H1 (cell line): Measurements from ENCODE around the gene LMAN1L.

Source experiments
- CTCF ChIP-seq, 3 experiments: IDR thresholded peaks; 1 replicate in 2 of 3; 2 replicates in 1 of 3; pipeline versions ENCODE4 v1.5.1 to v1.6.1; 2011; ENCODE audit warnings: low read length in 3 of 3, mild to moderate bottlenecking in 3 of 3, inconsistent platforms in 2 of 3, low read depth in 1 of 3, moderate library complexity in 1 of 3; ENCODE audit not compliant: insufficient read depth in 1 of 3; ENCODE audit errors: control extremely low read depth in 1 of 3
- E2F6 ChIP-seq: IDR thresholded peaks from 2 replicates; pipeline ENCODE4 v1.6.1; 2012; ENCODE audit warnings: inconsistent platforms
- EGR1 ChIP-seq: IDR thresholded peaks from 2 replicates; pipeline ENCODE4 v1.6.1; 2011; ENCODE audit warnings: low read depth, low read length, borderline replicate concordance
- EP300 ChIP-seq, 2 experiments: IDR thresholded peaks; 1 replicate in 1 of 2; 2 replicates in 1 of 2; pipeline ENCODE4 v1.6.1; 2011 to 2012; ENCODE audit warnings: low read depth in 2 of 2, low read length in 2 of 2, mild to moderate bottlenecking in 2 of 2, borderline replicate concordance in 1 of 2, inconsistent platforms in 1 of 2, moderate library complexity in 1 of 2
- JUND ChIP-seq: IDR thresholded peaks from 2 replicates; pipeline ENCODE4 v1.6.1; 2011; ENCODE audit warnings: mild to moderate bottlenecking, improper control_type of control experiment, low read length
- POLR2AphosphoS5 ChIP-seq: IDR thresholded peaks from 2 replicates; pipeline ENCODE4 v1.6.1; 2011; ENCODE audit warnings: low read depth, low read length
- TEAD4 ChIP-seq: IDR thresholded peaks from 2 replicates; pipeline ENCODE4 v1.6.1; 2012; ENCODE audit warnings: low read depth, low read length, inconsistent platforms, mixed read lengths
- TF ChIP-seq, protein P1 (sequence below): IDR thresholded peaks from 2 replicates; pipeline ENCODE4 v1.6.1; 2012; ENCODE audit warnings: inconsistent platforms

- TF ChIP-seq CTCF (IDR thresholded peaks at IDR 0.05; ENCODE audit: control extremely low read depth in 1 of 3, insufficient read depth in 1 of 3, low read depth in 1 of 3, low read length in 3 of 3) (no peak), JUND (no peak), E2F6 (no peak), EP300 (IDR thresholded peaks at IDR 0.05; ENCODE audit: borderline replicate concordance in 1 of 2, low read depth in 2 of 2, low read length in 2 of 2) (no peak), TEAD4 (no peak), EGR1 (no peak), POLR2AphosphoS5 (no peak)
- TF ChIP-seq, protein P1, sequence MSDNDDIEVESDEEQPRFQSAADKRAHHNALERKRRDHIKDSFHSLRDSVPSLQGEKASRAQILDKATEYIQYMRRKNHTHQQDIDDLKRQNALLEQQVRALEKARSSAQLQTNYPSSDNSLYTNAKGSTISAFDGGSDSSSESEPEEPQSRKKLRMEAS: no peak
These were observed 16.5 kb upstream of the LMAN1L start for GRCh38 chr15:74795966-74796625.
